NB4 (cell line): ENCODE results near the gene SMCO2.

Source experiments
- DNase-seq: peaks from one replicate; pipeline ENCODE4 v3.0.0; 2010; ENCODE audit warnings: low read depth
- H3K4me3 ChIP-seq: one replicate; pipeline ENCODE4 v1.5.1; 2011; ENCODE audit warnings: mild to moderate bottlenecking, low read depth, low read length, moderate library complexity
- CTCF ChIP-seq: IDR thresholded peaks from one replicate; pipeline ENCODE4 v1.5.1; 2012; ENCODE audit warnings: low read depth, low read length
- MAX ChIP-seq: IDR thresholded peaks from 2 replicates; pipeline ENCODE4 v1.6.1; 2011; ENCODE audit warnings: low read depth, low read length
- MYC ChIP-seq: IDR thresholded peaks from 2 replicates; pipeline ENCODE4 v1.6.1; 2011; ENCODE audit warnings: low read depth, low read length
- POLR2A ChIP-seq: IDR thresholded peaks from 2 replicates; pipeline ENCODE4 v1.6.1; 2011; ENCODE audit warnings: mild to moderate bottlenecking; ENCODE audit not compliant: insufficient read length; ENCODE audit errors: extremely low read depth

Gene SMCO2

GRCh38 chr12:27511723-27512045 lies 65.1 kb downstream of the SMCO2 start:
- TF ChIP-seq MAX = no peak
- TF ChIP-seq MYC = no peak
- no peak for TF ChIP-seq POLR2A
- no peak for TF ChIP-seq CTCF
- no peak overlapping the region for H3K4me3 ChIP-seq
- DNase-seq = no peak

- no peak for DNase-seq
- TF ChIP-seq MAX = no peak
- no peak for TF ChIP-seq CTCF
- no peak for TF ChIP-seq MYC
- TF ChIP-seq POLR2A = no peak
- H3K4me3 ChIP-seq = no peak overlapping the region
These were observed 66.8 kb downstream of the SMCO2 start for GRCh38 chr12:27513155-27513824.

- H3K4me3 ChIP-seq = no peak overlapping the region
- no peak for TF ChIP-seq POLR2A
- no peak for TF ChIP-seq CTCF
- no peak for TF ChIP-seq MAX
- no peak for TF ChIP-seq MYC
- no peak for DNase-seq
These were observed 69.1 kb downstream of the SMCO2 start for GRCh38 chr12:27515671-27516070.

GRCh38 chr12:27516625-27517024 lies 70.1 kb downstream of the SMCO2 start:
- no peak for DNase-seq
- no peak overlapping the region for H3K4me3 ChIP-seq
- TF ChIP-seq POLR2A (no peak), MYC (no peak), CTCF (no peak), MAX (no peak)

GRCh38 chr12:27517546-27517945 lies 71.0 kb downstream of the SMCO2 start:
- no peak for TF ChIP-seq POLR2A
- TF ChIP-seq MAX = no peak
- no peak for TF ChIP-seq MYC
- TF ChIP-seq CTCF = no peak
- no peak overlapping the region for H3K4me3 ChIP-seq
- DNase-seq = no peak
